ENCODE results near the gene ADGRG3.
"Not testable (repeated sequence)": the region's sequence is repeated elsewhere in the genome, so short reads cannot be mapped to it uniquely, and the experiment has no call there.

GRCh38 chr16:57671451-57671850 lies 3.3 kb downstream of the ADGRG3 start:
- not testable (repeated sequence) for TF ChIP-seq CTCF (conservative IDR thresholded peaks at IDR 0.05; ENCODE audit: low read length); EZH2phosphoT487 (IDR thresholded peaks at IDR 0.05; ENCODE audit: borderline replicate concordance)

Measured in Loucy (cell line).